IMR-90 (cell line): ENCODE results near the gene PDLIM5. TPM values are rescaled to one million over a fixed set of nuclear protein-coding genes. Genes with fewer than 3 reads are reported as not detected.
A peak's percentile ranks its signal among the peaks of the same experiment; 100 is the strongest.

Source experiments
- ATAC-seq: fragments of 200-7000 bp; cut with Tn5 transposase; 2 replicates; pipeline ENCODE4 v1.9.1; 2020; ENCODE audit warnings: low read depth, mild to moderate bottlenecking, moderate library complexity
- BruUV-seq: library from RNA; stranded (reverse); fragments of 400-500 nt; replicated peaks from 2 replicates; lab custom pipeline; 2021; lab: Mats Ljungman, UMichigan
- CTCF ChIA-PET: fragments of 300-600 bp; formaldehyde crosslinking; extraction: SDS; loops from one replicate; lab custom pipeline; 2021; ENCODE audit warnings: antibody characterized with exemption; lab: Yijun Ruan, JAX
- POLR2A ChIA-PET: fragments of 300-600 bp; sonication (Branson Sonifier 250); formaldehyde crosslinking; loops from one replicate; lab custom pipeline; 2022; ENCODE audit warnings: antibody characterized with exemption; ENCODE audit not compliant: unreplicated experiment; lab: Charles Lee
- DNase-seq: peaks from one replicate; pipeline ENCODE4 v3.0.0; 2013
- H2AFZ ChIP-seq: replicated peaks from 2 replicates; pipeline ENCODE3; 2013; ENCODE audit warnings: low read length, mild to moderate bottlenecking; ENCODE audit not compliant: poor library complexity
- H2AK5ac ChIP-seq: 2 replicates; pipeline ENCODE4 v1.6.1; 2013; ENCODE audit warnings: low read depth, low read length, inconsistent platforms
- H2AK9ac ChIP-seq: replicated peaks from 2 replicates; pipeline ENCODE3; 2013; ENCODE audit warnings: mild to moderate bottlenecking, low read depth, low read length, moderate library complexity; ENCODE audit not compliant: poor library complexity
- H2BK120ac ChIP-seq: 2 replicates; pipeline ENCODE4 v1.6.1; 2013; ENCODE audit warnings: low read depth, low read length, inconsistent platforms
- H2BK15ac ChIP-seq: 3 replicates; pipeline ENCODE4 v1.6.1; 2013; ENCODE audit warnings: low read depth, low read length, inconsistent platforms
- H2BK20ac ChIP-seq: 2 replicates; pipeline ENCODE4 v1.6.1; 2013; ENCODE audit warnings: low read depth, mild to moderate bottlenecking, inconsistent platforms, low read length, moderate library complexity
- H2BK5ac ChIP-seq: 2 replicates; pipeline ENCODE4 v1.6.1; 2013; ENCODE audit warnings: mild to moderate bottlenecking, low read depth, low read length, inconsistent platforms; ENCODE audit not compliant: poor library complexity, severe bottlenecking
- H3K14ac ChIP-seq: replicated peaks from 2 replicates; pipeline ENCODE4 v1.6.1; 2013; ENCODE audit warnings: low read depth, low read length, inconsistent platforms
- H3K18ac ChIP-seq: 2 replicates; pipeline ENCODE4 v1.6.1; 2013; ENCODE audit warnings: low read depth, low read length, control low read depth
- H3K23ac ChIP-seq: 2 replicates; pipeline ENCODE4 v1.6.1; 2013; ENCODE audit warnings: low read depth, low read length, inconsistent platforms
- H3K27ac ChIP-seq: 2 replicates; pipeline ENCODE4 v1.5.1; 2013; ENCODE audit warnings: mild to moderate bottlenecking, control low read depth, low read length; ENCODE audit not compliant: insufficient read depth
- H3K27me3 ChIP-seq: 2 replicates; pipeline ENCODE4 v1.6.1; 2013; ENCODE audit warnings: low read length; ENCODE audit not compliant: control insufficient read depth, insufficient read depth
- H3K36me3 ChIP-seq: 2 replicates; pipeline ENCODE4 v1.6.1; 2013; ENCODE audit warnings: low read length, mixed read lengths; ENCODE audit not compliant: control insufficient read depth, insufficient read depth
- H3K4ac ChIP-seq: 2 replicates; pipeline ENCODE4 v1.6.1; 2013; ENCODE audit warnings: low read depth, low read length, inconsistent platforms
- H3K4me1 ChIP-seq: 2 replicates; pipeline ENCODE4 v1.6.1; 2013; ENCODE audit warnings: low read length, mixed read lengths; ENCODE audit not compliant: control insufficient read depth, insufficient read depth
- H3K4me2 ChIP-seq: 2 replicates; pipeline ENCODE4 v1.6.1; 2013; ENCODE audit warnings: low read depth, mild to moderate bottlenecking, control low read depth, low read length, moderate library complexity
- H3K4me3 ChIP-seq: 2 replicates; pipeline ENCODE4 v1.5.1; 2013; ENCODE audit warnings: low read depth, mild to moderate bottlenecking, control low read depth, low read length, moderate library complexity; ENCODE audit not compliant: insufficient read depth
- H3K56ac ChIP-seq: 2 replicates; pipeline ENCODE4 v1.6.1; 2013; ENCODE audit warnings: low read length, inconsistent platforms; ENCODE audit not compliant: insufficient read depth; ENCODE audit errors: extremely low read depth
- H3K79me1 ChIP-seq, 2 experiments: 2 replicates each; pipeline ENCODE4 v1.6.1; 2013; ENCODE audit warnings: low read length in 2 of 2, inconsistent platforms in 1 of 2, low read depth in 1 of 2
- H3K9ac ChIP-seq: 2 replicates; pipeline ENCODE4 v1.6.1; 2013; ENCODE audit warnings: low read depth, low read length, control low read depth
- H3K9me1 ChIP-seq: 2 replicates; pipeline ENCODE4 v1.6.1; 2013; ENCODE audit warnings: low read length, inconsistent platforms; ENCODE audit not compliant: insufficient read depth
- H3K9me3 ChIP-seq: 2 replicates; pipeline ENCODE4 v1.6.1; 2013; ENCODE audit warnings: low read length; ENCODE audit not compliant: control insufficient read depth, insufficient read depth
- H4K20me1 ChIP-seq: 2 replicates; pipeline ENCODE4 v1.6.1; 2013; ENCODE audit warnings: low read length, inconsistent platforms; ENCODE audit not compliant: insufficient read depth
- H4K5ac ChIP-seq: 2 replicates; pipeline ENCODE4 v1.6.1; 2013; ENCODE audit warnings: mild to moderate bottlenecking, low read depth, low read length, control low read depth
- H4K8ac ChIP-seq, 2 experiments: 2 replicates each; pipeline ENCODE4 v1.6.1; 2013; ENCODE audit warnings: low read depth in 2 of 2, low read length in 2 of 2, control low read depth in 1 of 2, inconsistent platforms in 1 of 2
- H4K91ac ChIP-seq: 2 replicates; pipeline ENCODE4 v1.6.1; 2013; ENCODE audit warnings: low read depth, low read length, inconsistent platforms; ENCODE audit not compliant: insufficient read depth
- RCOR1 ChIP-seq: IDR thresholded peaks from 2 replicates; pipeline ENCODE4 v1.6.1; 2012; ENCODE audit warnings: mild to moderate bottlenecking, low read length, improper control_type of control experiment; ENCODE audit not compliant: insufficient replicate concordance
- WGBS, 2 experiments: methylation state at CpG; one replicate each; pipeline versions ENCODE4 v1.1.5 to v1.1.7; 2013; ENCODE audit warnings: missing lambda C conversion rate in 2 of 2; ENCODE audit not compliant: insufficient read length in 1 of 2; ENCODE audit errors: extremely low coverage in 2 of 2; 5-methylcytosine and 5-hydroxymethylcytosine counted together
- dilution Hi-C: fragments of 300-500 bp; cut with HindIII; formaldehyde crosslinking; loops from one replicate; pipeline ENCODE4 v1.14.3; 2018; ENCODE audit warnings: low sequenced_read_pairs; ENCODE audit not compliant: unreplicated experiment
- in situ Hi-C: fragments of 300-500 bp; cut with MboI; formaldehyde crosslinking; loops from 3 replicates; pipeline ENCODE4 v1.14.3; 2019; ENCODE audit warnings: low sequenced_read_pairs, inconsistent platforms, mixed read lengths
- intact Hi-C: fragments of 100-400 bp; cut with micrococcal nuclease; formaldehyde crosslinking; loops from 2 replicates; pipeline ENCODE4 v1.10.0; 2022
- polyA plus RNA-seq, 3 experiments: library from polyadenylated mRNA; depleted of rRNA; stranded (reverse); fragments of >200 nt; gene quantifications; 2 replicates each; pipeline ENCODE4 v1.2.3, GENCODE V29; 2012; ENCODE audit warnings: low replicate concordance in 1 of 3
- total RNA-seq: library from RNA; depleted of rRNA; stranded (reverse); fragments of >200 nt; gene quantifications from 2 replicates; pipeline ENCODE4 v1.2.3, GENCODE V29; 2012

The PDLIM5 gene
- total and polyA plus RNA-seq, 2 of the 4 experiments (the other 2 are of a cell fraction), result 96.5 to 188 TPM

DNA sequence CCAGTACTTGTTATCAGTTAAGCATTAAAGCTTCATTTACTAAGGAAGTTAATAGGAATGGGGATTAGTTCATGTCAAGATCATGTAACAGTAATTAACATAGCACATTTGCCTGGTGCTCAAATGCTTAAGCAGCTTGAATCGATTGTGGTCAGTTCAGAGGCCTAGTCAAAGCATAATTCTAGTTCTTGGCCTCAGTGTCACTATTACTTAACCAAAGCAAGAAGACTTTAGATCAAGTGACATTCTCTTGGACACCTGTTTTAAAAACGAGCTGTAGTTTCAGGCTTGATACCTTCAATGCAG lies 190.8 kb downstream of the PDLIM5 start:
- no peak overlapping the region for H2AK9ac ChIP-seq
- no peaks in the 10 kb centered on the region for H3K27me3 ChIP-seq
- no TSS peak for BruUV-seq
- H2BK120ac ChIP-seq, result peak overlapping the region; percentile 60
- H3K56ac ChIP-seq, result peak overlapping the region; percentile 61; the same call in 1 of the 2 replicates
- H2BK5ac ChIP-seq, result peak overlapping the region; percentile 54
- H3K9me3 ChIP-seq, result no peaks in the 10 kb centered on the region
- peaks cover 9 to 13% of the 10 kb centered on the region in 2 experiments for H3K79me1 ChIP-seq
- dilution Hi-C loops (loop anchor here (25.0 kb wide), 1 partner anchor 470 kb away; no protein-coding TSS in a partner anchor), in situ Hi-C loops (no loop called here), intact Hi-C loops (loop anchor here (5.0 to 10.0 kb wide), 2 partner anchors 232 to 1940 kb away; no protein-coding TSS in a partner anchor)
- H4K20me1 ChIP-seq, result no peaks in the 10 kb centered on the region
- no CpG with 5 or more reads among the region's 2 CpGs for WGBS, 2 experiments
- H3K9ac ChIP-seq, result no peak overlapping the region
- H3K18ac ChIP-seq, result no peak overlapping the region; the same call in 1 of the 2 replicates
- peak overlapping the region; percentile 65; the same call in 1 of the 2 replicates for H3K4ac ChIP-seq
- no peak overlapping the region for H3K4me3 ChIP-seq
- ATAC-seq (peak; percentile 32), DNase-seq (peak; percentile 5)
- H3K4me2 ChIP-seq, result no peak overlapping the region
- no peak for TF ChIP-seq RCOR1
- H4K5ac ChIP-seq, result no peak overlapping the region; the same call in 1 of the 2 replicates
- H4K8ac ChIP-seq, result peak overlapping the region; percentile 12 to 53; a peak in 2 of 4 replicates
- H3K36me3 ChIP-seq, result peaks cover 5% of the 10 kb centered on the region; the same call in 1 of the 2 replicates
- H4K91ac ChIP-seq, result 0 out of 2 replicates have a peak overlapping the region, but pooled peaks have one; percentile 14
- no peak overlapping the region for H2BK15ac ChIP-seq
- CTCF ChIA-PET, result interaction anchor here (0.7 kb wide), 1 partner anchor 51 kb away, joined by 3 read pairs; no protein-coding TSS in a partner anchor
- H3K27ac ChIP-seq, result no peak overlapping the region
- H2BK20ac ChIP-seq, result peak overlapping the region; percentile 81
- no peak overlapping the region for H2AFZ ChIP-seq
- H3K23ac ChIP-seq, result 0 out of 2 replicates have a peak overlapping the region, but pooled peaks have one; percentile 18
- POLR2A ChIA-PET, result no interaction called here
- peaks cover 2% of the 10 kb centered on the region; the same call in 1 of the 2 replicates for H3K4me1 ChIP-seq
- H3K9me1 ChIP-seq, result peaks cover 9% of the 10 kb centered on the region
- peak overlapping the region; percentile 64; the same call in 1 of the 2 replicates for H2AK5ac ChIP-seq
- peak overlapping the region; percentile 41 for H3K14ac ChIP-seq
